ENCODE data around the gene CERS3.

- no peak for TF ChIP-seq CTCF (conservative IDR thresholded peaks at IDR 0.05)
- TF ChIP-seq ZFX (IDR thresholded peaks at IDR 0.05) = no peak
These were observed 94.2 kb downstream of the CERS3 start for GRCh38 chr15:100434561-100434960.

Data from C4-2B (cell line).